NCI-H460 (cell line): ENCODE data around the gene SREBF2. TPM values are rescaled to one million over a fixed set of nuclear protein-coding genes. Genes with fewer than 3 reads are reported as not detected.

Experiments used
- DNase-seq: peaks from one replicate; pipeline ENCODE4 v3.0.0-alpha.2; 2016; ENCODE audit warnings: low read depth; ENCODE audit errors: extremely low read depth
- total RNA-seq: library from RNA; depleted of rRNA; stranded (reverse); fragments of >200 nt; shearing (Covaris generic); gene quantifications from 2 replicates; pipeline ENCODE4 v1.2.3, GENCODE V29; 2014

SREBF2 gene
- total RNA-seq, 1 experiment from 2014 or later: 29.5 TPM

- DNase-seq: no peak
These were observed 84.5 kb downstream of the SREBF2 start for GRCh38 chr22:41917375-41917902.

GRCh38 chr22:41917903-41918791, 85.2 kb downstream of the SREBF2 start:
- peak; percentile 16 for DNase-seq

- DNase-seq: no peak
These were observed 86.7 kb downstream of the SREBF2 start for GRCh38 chr22:41919357-41920224.

- DNase-seq: no peak
These were observed 87.5 kb downstream of the SREBF2 start for GRCh38 chr22:41920271-41920976.

- DNase-seq: no peak
These were observed 89.4 kb downstream of the SREBF2 start for GRCh38 chr22:41922328-41922727.

GRCh38 chr22:41922940-41923594, 90.2 kb downstream of the SREBF2 start:
- no peak for DNase-seq

GRCh38 chr22:41923595-41924276, 90.8 kb downstream of the SREBF2 start:
- DNase-seq: no peak

- peak; percentile 30 for DNase-seq
These were observed 93.0 kb downstream of the SREBF2 start for GRCh38 chr22:41925783-41926460.

- no peak for DNase-seq
These were observed 94.9 kb downstream of the SREBF2 start for GRCh38 chr22:41927813-41928212.

GRCh38 chr22:41928593-41929417, 95.9 kb downstream of the SREBF2 start:
- DNase-seq: no peak

GRCh38 chr22:41929418-41929810, 96.5 kb downstream of the SREBF2 start:
- no peak for DNase-seq

GRCh38 chr22:41931701-41932269, 98.9 kb downstream of the SREBF2 start:
- no peak for DNase-seq

GRCh38 chr22:41932353-41932752, 99.4 kb downstream of the SREBF2 start:
- no peak for DNase-seq

GRCh38 chr22:41933411-41934177, 100.7 kb downstream of the SREBF2 start:
- no peak for DNase-seq

- no peak for DNase-seq
These were observed 101.5 kb downstream of the SREBF2 start for GRCh38 chr22:41934284-41935014.

GRCh38 chr22:41935015-41935351, 102.1 kb downstream of the SREBF2 start:
- no peak for DNase-seq
